H9 (cell line): ENCODE measurements around the gene FGF12. TPM values are rescaled to one million over a fixed set of nuclear protein-coding genes. Genes with fewer than 3 reads are reported as not detected.
A peak's percentile ranks its signal among the peaks of the same experiment; 100 is the strongest.

Experiments
- DNase-seq: peaks from one replicate; pipeline ENCODE4 v3.0.0-alpha.2; 2017
- H2AFZ ChIP-seq: one replicate; pipeline ENCODE4 v1.6.1; 2013; ENCODE audit warnings: mild to moderate bottlenecking, low read length, control low read depth, moderate library complexity
- H2AK5ac ChIP-seq: 2 replicates; pipeline ENCODE4 v1.6.1; 2013; ENCODE audit warnings: low read length, control low read depth, mixed read lengths; ENCODE audit not compliant: insufficient read length
- H2BK120ac ChIP-seq: one replicate; pipeline ENCODE4 v1.6.1; 2013; ENCODE audit warnings: low read depth, mild to moderate bottlenecking, low read length, control low read depth, inconsistent platforms; ENCODE audit not compliant: poor library complexity, severe bottlenecking
- H2BK12ac ChIP-seq: 2 replicates; pipeline ENCODE4 v1.6.1; 2013; ENCODE audit warnings: low read length, control low read depth, mixed read lengths, low read depth; ENCODE audit not compliant: insufficient read length
- H2BK15ac ChIP-seq: 2 replicates; pipeline ENCODE4 v1.6.1; 2013; ENCODE audit warnings: low read depth, low read length, control low read depth
- H2BK20ac ChIP-seq: one replicate; pipeline ENCODE4 v1.6.1; 2013; ENCODE audit warnings: low read depth, mild to moderate bottlenecking, low read length, control low read depth, inconsistent platforms; ENCODE audit not compliant: poor library complexity, severe bottlenecking
- H2BK5ac ChIP-seq: 2 replicates; pipeline ENCODE4 v1.6.1; 2013; ENCODE audit warnings: low read length, control low read depth, mixed read lengths; ENCODE audit not compliant: insufficient read length
- H3K14ac ChIP-seq: 2 replicates; pipeline ENCODE4 v1.6.1; 2013; ENCODE audit warnings: low read length, control low read depth; ENCODE audit not compliant: insufficient read depth
- H3K18ac ChIP-seq: 2 replicates; pipeline ENCODE4 v1.6.1; 2013; ENCODE audit warnings: low read depth, mild to moderate bottlenecking, mixed read lengths, low read length, control low read depth; ENCODE audit not compliant: insufficient read length
- H3K23ac ChIP-seq: 2 replicates; pipeline ENCODE4 v1.6.1; 2013; ENCODE audit warnings: low read length, control low read depth, mixed read lengths, low read depth; ENCODE audit not compliant: insufficient read length
- H3K23me2 ChIP-seq: 2 replicates; pipeline ENCODE4 v1.6.1; 2013; ENCODE audit warnings: low read depth, mild to moderate bottlenecking, mixed read lengths, low read length, control low read depth; ENCODE audit not compliant: insufficient read length, poor library complexity, severe bottlenecking
- H3K27ac ChIP-seq: 2 replicates; pipeline ENCODE4 v1.5.1; 2013; ENCODE audit warnings: low read length, control low read depth, mixed read lengths, low read depth; ENCODE audit not compliant: insufficient read length
- H3K27me3 ChIP-seq: 2 replicates; pipeline ENCODE4 v1.6.1; 2013; ENCODE audit warnings: low read length, control low read depth, inconsistent platforms; ENCODE audit not compliant: insufficient read depth
- H3K4ac ChIP-seq: 2 replicates; pipeline ENCODE4 v1.6.1; 2013; ENCODE audit warnings: low read depth, mild to moderate bottlenecking, control low read depth, inconsistent platforms, low read length, moderate library complexity
- H3K4me1 ChIP-seq: 2 replicates; pipeline ENCODE4 v1.6.1; 2013; ENCODE audit warnings: low read length, control low read depth, inconsistent platforms; ENCODE audit not compliant: insufficient read depth
- H3K4me2 ChIP-seq: 2 replicates; pipeline ENCODE4 v1.6.1; 2013; ENCODE audit warnings: low read length, control low read depth, mixed read lengths; ENCODE audit not compliant: insufficient read length, insufficient read depth
- H3K56ac ChIP-seq: 2 replicates; pipeline ENCODE4 v1.6.1; 2013; ENCODE audit warnings: low read depth, mild to moderate bottlenecking, mixed read lengths, low read length, control low read depth; ENCODE audit not compliant: insufficient read length
- H3K79me1 ChIP-seq: 2 replicates; pipeline ENCODE4 v1.6.1; 2013; ENCODE audit warnings: low read depth, mild to moderate bottlenecking, moderate library complexity, low read length, control low read depth, inconsistent platforms; ENCODE audit not compliant: insufficient read depth, poor library complexity, severe bottlenecking
- H3K79me2 ChIP-seq: 2 replicates; pipeline ENCODE4 v1.6.1; 2013; ENCODE audit warnings: low read length, control low read depth, inconsistent platforms; ENCODE audit not compliant: insufficient read depth
- H3K9ac ChIP-seq: 2 replicates; pipeline ENCODE4 v1.6.1; 2013; ENCODE audit warnings: low read length, control low read depth, mixed read lengths; ENCODE audit not compliant: insufficient read length; ENCODE audit errors: extremely low read depth
- H3K9me3 ChIP-seq: one replicate; pipeline ENCODE4 v1.6.1; 2013; ENCODE audit warnings: low read depth, low read length, inconsistent platforms; ENCODE audit not compliant: control insufficient read depth
- H3T11ph ChIP-seq: one replicate; pipeline ENCODE4 v1.6.1; 2013; ENCODE audit warnings: mild to moderate bottlenecking, low read length, control low read depth, inconsistent platforms
- H4K20me1 ChIP-seq: one replicate; pipeline ENCODE4 v1.6.1; 2013; ENCODE audit not compliant: control insufficient read depth, insufficient read length, insufficient read depth
- H4K5ac ChIP-seq: 2 replicates; pipeline ENCODE4 v1.6.1; 2013; ENCODE audit warnings: low read depth, mild to moderate bottlenecking, mixed read lengths, low read length, control low read depth; ENCODE audit not compliant: insufficient read length
- H4K8ac ChIP-seq: replicated peaks from 2 replicates; pipeline ENCODE4 v1.6.1; 2013; ENCODE audit warnings: low read length, control low read depth, mixed read lengths, low read depth; ENCODE audit not compliant: insufficient read length
- H4K91ac ChIP-seq: 2 replicates; pipeline ENCODE4 v1.6.1; 2013; ENCODE audit warnings: low read depth, mild to moderate bottlenecking, moderate library complexity, mixed read lengths, low read length, control low read depth; ENCODE audit not compliant: insufficient read length
- H3K27ac Mint-ChIP-seq, 3 experiments: 2 replicates in 2 of 3; 3 replicates in 1 of 3; pipeline ENCODE4 v1.8.0; 2020 to 2021; ENCODE audit warnings: mixed read lengths in 3 of 3, mild to moderate bottlenecking in 1 of 3, moderate library complexity in 1 of 3
- H3K27me3 Mint-ChIP-seq: 2 replicates; pipeline ENCODE4 v1.8.0; 2021; ENCODE audit warnings: low read depth, mild to moderate bottlenecking, moderate library complexity, mixed read lengths
- H3K36me3 Mint-ChIP-seq, 3 experiments: 2 replicates in 2 of 3; 3 replicates in 1 of 3; pipeline ENCODE4 v1.8.0; 2020 to 2021; ENCODE audit warnings: low read depth in 3 of 3, mixed read lengths in 3 of 3; ENCODE audit not compliant: insufficient read depth in 1 of 3
- H3K4me1 Mint-ChIP-seq, 2 experiments: 2 replicates each; pipeline ENCODE4 v1.8.0; 2020; ENCODE audit warnings: mixed read lengths in 2 of 2
- H3K4me3 Mint-ChIP-seq, 2 experiments: 2 replicates in 1 of 2; 3 replicates in 1 of 2; pipeline ENCODE4 v1.8.0; 2020 to 2021; ENCODE audit warnings: mild to moderate bottlenecking in 2 of 2, mixed read lengths in 2 of 2, moderate library complexity in 1 of 2
- H3K9me3 Mint-ChIP-seq, 2 experiments: 2 replicates in 1 of 2; 3 replicates in 1 of 2; pipeline ENCODE4 v1.8.0; 2020; ENCODE audit warnings: mild to moderate bottlenecking in 2 of 2, mixed read lengths in 2 of 2, moderate library complexity in 1 of 2
- CTCF ChIP-seq: fragments of 200-600 bp; sonication (generic); conservative IDR thresholded peaks from 3 replicates; pipeline ENCODE4 v1.8.0; 2021; ENCODE audit warnings: antibody characterized with exemption, mild to moderate bottlenecking
- WGBS: extraction: QIAGEN DNeasy Blood & Tissue Kit; methylation state at CpG from one replicate; pipeline ENCODE4 v1.1.7; 2013; ENCODE audit warnings: missing lambda C conversion rate, low lambda C conversion rate, mixed read lengths; ENCODE audit not compliant: insufficient read length; ENCODE audit errors: extremely low coverage; 5-methylcytosine and 5-hydroxymethylcytosine counted together
- total RNA-seq: library from RNA; stranded (reverse); gene quantifications from 2 replicates; pipeline ENCODE4 v1.2.1, GENCODE V29; 2021

The FGF12 gene
- total RNA-seq, 1 experiment from 2014 or later: 5.6 TPM

GRCh38 chr3:192273697-192274010, 453.7 kb downstream of the FGF12 start:
- no peaks in the 10 kb centered on the region for H3K27me3 Mint-ChIP-seq
- Histone ChIP-seq H4K8ac (no peak overlapping the region), H3K9ac (no peak overlapping the region), H3K56ac (no peak overlapping the region), H2BK15ac (no peak overlapping the region), H3K18ac (no peak overlapping the region), H3K79me1 (no peaks in the 10 kb centered on the region), H4K91ac (no peak overlapping the region), H3T11ph (no peak overlapping the region), H4K5ac (no peak overlapping the region), H2AFZ (no peak overlapping the region), H4K20me1 (no peaks in the 10 kb centered on the region), H2BK12ac (no peak overlapping the region), H3K27ac (no peak overlapping the region), H3K14ac (no peak overlapping the region), H3K4me1 (peaks cover 3% of the 10 kb centered on the region), H3K27me3 (no peaks in the 10 kb centered on the region), H2BK20ac (no peak overlapping the region), H3K79me2 (no peaks in the 10 kb centered on the region), H2AK5ac (no peak overlapping the region), H2BK120ac (no peak overlapping the region), H3K23me2 (no peaks in the 10 kb centered on the region), H3K4ac (no peak overlapping the region), H2BK5ac (no peak overlapping the region), H3K4me2 (no peak overlapping the region), H3K23ac (no peak overlapping the region), H3K9me3 (no peaks in the 10 kb centered on the region)
- TF ChIP-seq CTCF: no peak
- peaks cover 20 to 22% of the 10 kb centered on the region in 2 experiments for H3K4me1 Mint-ChIP-seq
- H3K4me3 Mint-ChIP-seq: no peak overlapping the region
- H3K9me3 Mint-ChIP-seq: peaks cover 0 to 2% of the 10 kb centered on the region in 2 experiments; a peak in 1 of 5 replicates
- H3K27ac Mint-ChIP-seq: peak overlapping the region in 2 of 3 experiments; percentile 54 to 65; a peak in 2 of 7 replicates
- no peak for DNase-seq
- peaks cover 0 to 2% (median 0%) of the 10 kb centered on the region in 3 experiments; a peak in 2 of 7 replicates for H3K36me3 Mint-ChIP-seq
- no CpG with 5 or more reads among the region's 3 CpGs for WGBS
